ENCODE results near the gene OPHN1.

Gene OPHN1

GRCh38 chrX:68451720-68452119, 18.4 kb upstream of the OPHN1 start:
- Histone ChIP-seq H3K4me1 (ENCODE audit: control insufficient read depth, low read length) (no peaks in the 10 kb centered on the region), H3F3A (ENCODE audit: control insufficient read depth, insufficient read depth) (no peaks in the 10 kb centered on the region), H3K27me3 (ENCODE audit: control insufficient read depth, low read length) (no peaks in the 10 kb centered on the region), H4K20me1 (ENCODE audit: control insufficient read depth, insufficient read depth, low read depth, low read length) (no peaks in the 10 kb centered on the region), H3K36me3 (ENCODE audit: control insufficient read depth, low read length) (no peaks in the 10 kb centered on the region), H3K9me3 (ENCODE audit: control insufficient read depth, insufficient read depth, low read length) (no peaks in the 10 kb centered on the region), H3K9me2 (replicated peaks; ENCODE audit: control insufficient read depth, low read length) (no peaks in the 10 kb centered on the region), H3K27ac (ENCODE audit: low read depth, low read length) (no peak overlapping the region), H3K4me3 (ENCODE audit: low read length) (no peak overlapping the region), H3K79me2 (ENCODE audit: control insufficient read depth, low read length) (no peaks in the 10 kb centered on the region), H3K4me2 (ENCODE audit: low read length) (no peak overlapping the region)
- TF ChIP-seq CTCF (IDR thresholded peaks at IDR 0.05; ENCODE audit: low read depth, low read length, poor library complexity, severe bottlenecking) (no peak), EZH2phosphoT487 (IDR thresholded peaks at IDR 0.05; ENCODE audit: borderline replicate concordance, low read length) (no peak)

- no peak overlapping the region for H3K27ac ChIP-seq (ENCODE audit: low read depth, low read length)
- H3K4me3 ChIP-seq (ENCODE audit: low read length) = no peak overlapping the region
- no peaks in the 10 kb centered on the region for H3K9me3 ChIP-seq (ENCODE audit: control insufficient read depth, insufficient read depth, low read length)
- no peak overlapping the region for H3K4me2 ChIP-seq (ENCODE audit: low read length)
- H3K79me2 ChIP-seq (ENCODE audit: control insufficient read depth, low read length) = no peaks in the 10 kb centered on the region
- H4K20me1 ChIP-seq (ENCODE audit: control insufficient read depth, insufficient read depth, low read depth, low read length) = no peaks in the 10 kb centered on the region
- H3F3A ChIP-seq (ENCODE audit: control insufficient read depth, insufficient read depth) = no peaks in the 10 kb centered on the region
- no peaks in the 10 kb centered on the region for H3K4me1 ChIP-seq (ENCODE audit: control insufficient read depth, low read length)
- no peaks in the 10 kb centered on the region for H3K36me3 ChIP-seq (ENCODE audit: control insufficient read depth, low read length)
- no peaks in the 10 kb centered on the region for H3K9me2 ChIP-seq (replicated peaks; ENCODE audit: control insufficient read depth, low read length)
- TF ChIP-seq CTCF (IDR thresholded peaks at IDR 0.05; ENCODE audit: low read depth, low read length, poor library complexity, severe bottlenecking) (no peak), EZH2phosphoT487 (IDR thresholded peaks at IDR 0.05; ENCODE audit: borderline replicate concordance, low read length) (no peak)
- no peaks in the 10 kb centered on the region for H3K27me3 ChIP-seq (ENCODE audit: control insufficient read depth, low read length)
Observed at GRCh38 chrX:68443155-68443868, 10.0 kb upstream of the OPHN1 start.

- Histone ChIP-seq H3K79me2 (ENCODE audit: control insufficient read depth, low read length) (no peaks in the 10 kb centered on the region), H3K36me3 (ENCODE audit: control insufficient read depth, low read length) (no peaks in the 10 kb centered on the region), H3K4me3 (ENCODE audit: low read length) (no peak overlapping the region), H4K20me1 (ENCODE audit: control insufficient read depth, insufficient read depth, low read depth, low read length) (no peaks in the 10 kb centered on the region), H3K9me3 (ENCODE audit: control insufficient read depth, insufficient read depth, low read length) (no peaks in the 10 kb centered on the region), H3K27ac (ENCODE audit: low read depth, low read length) (no peak overlapping the region), H3K9me2 (replicated peaks; ENCODE audit: control insufficient read depth, low read length) (no peaks in the 10 kb centered on the region), H3K27me3 (ENCODE audit: control insufficient read depth, low read length) (no peaks in the 10 kb centered on the region), H3F3A (ENCODE audit: control insufficient read depth, insufficient read depth) (no peaks in the 10 kb centered on the region), H3K4me1 (ENCODE audit: control insufficient read depth, low read length) (no peaks in the 10 kb centered on the region), H3K4me2 (ENCODE audit: low read length) (no peak overlapping the region)
- no peak for TF ChIP-seq EZH2phosphoT487 (IDR thresholded peaks at IDR 0.05; ENCODE audit: borderline replicate concordance, low read length)
- no peak for TF ChIP-seq CTCF (IDR thresholded peaks at IDR 0.05; ENCODE audit: low read depth, low read length, poor library complexity, severe bottlenecking)
Observed at GRCh38 chrX:68440940-68441339, 7.6 kb upstream of the OPHN1 start.

Data from DOHH2 (cell line).